K562 (cell line): ENCODE measurements around the gene TMEM168. TPM values are rescaled to one million over a fixed set of nuclear protein-coding genes. Genes with fewer than 3 reads are reported as not detected.

Source experiments
- ATF3 ChIP-seq, 2 experiments: fragments of 450-650 bp in 1 of 2; sonication (generic) in 1 of 2; formaldehyde crosslinking in 1 of 2; IDR thresholded peaks in 1 of 2; conservative IDR thresholded peaks in 1 of 2; 2 replicates each; pipeline versions ENCODE4 v1.6.1 to v1.8.1; 2016 to 2023; ENCODE audit warnings: mild to moderate bottlenecking in 2 of 2, moderate library complexity in 2 of 2, inconsistent platforms in 1 of 2, missing genetic modification reagents in 1 of 2
- BACH1 ChIP-seq: fragments of 200-800 bp; sonication (Bioruptor generic); IDR thresholded peaks from 2 replicates; pipeline ENCODE4 v1.6.1; 2016; ENCODE audit warnings: missing genetic modification characterization, missing compliant biosample characterization
- CBX1 ChIP-seq: sonication (generic); IDR thresholded peaks from 2 replicates; pipeline ENCODE4 v1.6.1; 2016; ENCODE audit warnings: antibody characterized with exemption, low read depth, mild to moderate bottlenecking
- ERF ChIP-seq: fragments of 450-650 bp; formaldehyde crosslinking; IDR thresholded peaks from 2 replicates; pipeline ENCODE4 v1.4.0; 2020; ENCODE audit warnings: mild to moderate bottlenecking, mixed read lengths
- GATAD2A ChIP-seq: fragments of 450-650 bp; IDR thresholded peaks from 2 replicates; pipeline ENCODE4 v1.6.1; 2017
- KLF1 ChIP-seq: fragments of 450-650 bp; IDR thresholded peaks from 2 replicates; pipeline ENCODE4 v1.6.1; 2016; ENCODE audit warnings: missing genetic modification characterization, missing compliant biosample characterization
- MED1 ChIP-seq: sonication (generic); formaldehyde crosslinking; IDR thresholded peaks from 2 replicates; pipeline ENCODE4 v1.8.1; 2023; ENCODE audit warnings: missing genetic modification reagents, borderline replicate concordance
- PHB2 ChIP-seq: fragments of 450-650 bp; IDR thresholded peaks from 2 replicates; pipeline ENCODE4 v1.6.1; 2017; ENCODE audit warnings: low read depth
- PHF8 ChIP-seq: fragments of 200-600 bp; sonication (generic); IDR thresholded peaks from 2 replicates; pipeline ENCODE4 v1.6.1; 2012; ENCODE audit warnings: mixed run types, mild to moderate bottlenecking, inconsistent platforms, low read length, moderate library complexity, borderline replicate concordance
- POLR2AphosphoS5 ChIP-seq: IDR thresholded peaks from 2 replicates; pipeline ENCODE4 v1.6.1; 2011; ENCODE audit warnings: mild to moderate bottlenecking, low read depth, low read length, moderate library complexity; ENCODE audit not compliant: control insufficient read depth, insufficient read depth
- RBBP5 ChIP-seq: fragments of 200-600 bp; sonication (generic); IDR thresholded peaks from 2 replicates; pipeline ENCODE4 v1.6.1; 2012; ENCODE audit warnings: borderline replicate concordance, mild to moderate bottlenecking, low read length, control low read depth, inconsistent platforms; ENCODE audit not compliant: insufficient read depth, poor library complexity, severe bottlenecking
- RREB1 ChIP-seq: fragments of 250-450 bp; sonication (Bioruptor Pico); IDR thresholded peaks from 2 replicates; pipeline ENCODE4 v1.4.0; 2020
- SNIP1 ChIP-seq: fragments of 450-650 bp; IDR thresholded peaks from 2 replicates; pipeline ENCODE4 v1.7.1; 2017; ENCODE audit warnings: low read depth, mild to moderate bottlenecking
- XRCC3 ChIP-seq: fragments of 450-650 bp; IDR thresholded peaks from 2 replicates; pipeline ENCODE4 v1.6.1; 2017; ENCODE audit warnings: mild to moderate bottlenecking, moderate library complexity
- ZC3H11A ChIP-seq: IDR thresholded peaks from 2 replicates; pipeline ENCODE4 v1.6.1; 2012; ENCODE audit warnings: low read depth, low read length, improper control_type of control experiment
- ZNF134 ChIP-seq: fragments of 250-450 bp; sonication (Bioruptor Pico); conservative IDR thresholded peaks from 2 replicates; pipeline ENCODE4 v1.4.0; 2020
- ZNF175 ChIP-seq: fragments of 200-800 bp; sonication (Bioruptor generic); IDR thresholded peaks from 2 replicates; pipeline ENCODE4 v1.6.1; 2016; ENCODE audit warnings: low read depth, mild to moderate bottlenecking, missing genetic modification characterization, missing compliant biosample characterization
- ZNF224 ChIP-seq: sonication (generic); formaldehyde crosslinking; IDR thresholded peaks from 2 replicates; pipeline ENCODE4 v1.8.0; 2022; ENCODE audit warnings: mild to moderate bottlenecking, missing genetic modification reagents
- ZNF23 ChIP-seq: fragments of 250-450 bp; sonication (Bioruptor Pico); IDR thresholded peaks from 2 replicates; pipeline ENCODE4 v1.4.0; 2020; ENCODE audit warnings: mild to moderate bottlenecking
- ZNF24 ChIP-seq: fragments of 450-650 bp; IDR thresholded peaks from 2 replicates; pipeline ENCODE4 v1.6.1; 2016
- ZNF75A ChIP-seq: fragments of 450-650 bp; formaldehyde crosslinking; IDR thresholded peaks from 2 replicates; pipeline ENCODE4 v1.4.0; 2020; ENCODE audit warnings: mild to moderate bottlenecking
- polyA plus RNA-seq, 8 experiments: library from polyadenylated mRNA; depleted of rRNA in 4 of 8; stranded (reverse) in 5 of 8; unstranded in 3 of 8; fragments of >200 nt; fragmentation: Nextera tagmentation in 2 of 8; fragmentation: Illumina TruSeq in 1 of 8; extraction: Ambion mirVana in 2 of 8; extraction: Trizol in 1 of 8; gene quantifications; 2 replicates each; pipeline versions ENCODE4 v1.2.1 to v1.2.3, GENCODE V29; 2011 to 2014; ENCODE audit warnings: inconsistent platforms in 1 of 8, missing spikeins in 1 of 8
- total RNA-seq, 7 experiments: library from RNA; depleted of rRNA in 6 of 7; stranded (reverse); fragments of >200 nt in 6 of 7; fragmentation: Illumina TruSeq in 2 of 7; extraction: Trizol in 2 of 7; gene quantifications; 2 replicates each; pipeline versions ENCODE4 v1.2.1 to v1.2.3, GENCODE V29; 2011 to 2021; ENCODE audit warnings: low replicate concordance in 1 of 7
- TF ChIP-seq, protein P1 (sequence below): sonication (generic); formaldehyde crosslinking; IDR thresholded peaks from 2 replicates; pipeline ENCODE4 v1.8.0; 2022; ENCODE audit warnings: mild to moderate bottlenecking, missing genetic modification reagents

Gene TMEM168
- total and polyA plus RNA-seq, 9 of the 15 experiments (the other 6 are each of a cell fraction or from before 2014, with no cell fraction given): 19.7 to 50.7 (median 25.4) TPM

DNA sequence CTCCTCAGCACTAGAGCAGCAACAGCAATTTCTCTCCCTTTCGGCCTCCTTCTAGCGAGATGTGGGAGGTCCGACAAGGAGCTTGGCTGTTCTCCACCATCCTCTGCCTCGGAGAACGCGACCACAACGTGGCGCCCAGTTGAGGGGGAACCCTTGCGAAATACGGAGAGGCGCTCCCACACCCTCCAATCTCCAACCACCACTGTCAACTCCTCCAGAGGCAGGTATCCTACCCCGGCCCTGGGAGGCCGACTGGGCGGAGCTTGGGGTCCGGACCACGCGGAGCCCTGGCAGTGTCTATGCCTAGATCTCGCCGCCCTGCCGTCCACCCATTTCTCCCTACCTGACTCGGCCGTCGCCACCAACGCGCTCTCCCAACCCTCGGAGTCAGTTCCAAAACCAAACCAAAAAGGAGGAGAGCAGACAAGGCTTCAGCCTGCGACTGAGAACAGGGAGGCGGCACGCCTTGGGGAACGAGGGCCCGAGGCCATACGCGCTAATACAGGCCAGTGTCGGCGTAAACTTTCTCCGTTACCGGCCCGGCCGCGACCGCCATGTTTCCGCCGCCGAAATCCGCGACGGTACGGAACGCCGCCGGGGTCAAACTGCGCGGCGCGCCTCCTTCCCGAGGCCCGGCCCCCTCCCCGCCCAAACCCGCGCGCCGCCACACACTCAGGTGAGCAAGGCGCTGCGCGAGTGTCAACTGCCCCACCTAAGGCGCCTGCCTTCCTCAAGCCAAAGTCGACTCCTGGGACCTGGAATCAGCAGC, at the start of gene TMEM168 (continued):
- TF ChIP-seq ERF (peak; percentile 49; the same call in 1 of the 2 replicates), ZNF175 (no peak), ZC3H11A (no peak), CBX1 (no peak; the same call in 1 of the 2 replicates), PHB2 (no peak), KLF1 (tag) (peak; percentile 89), ZNF134 (CRISPR knock-in tag) (no peak; the same call in 1 of the 2 replicates), BACH1 (no peak), ZNF24 (0 out of 2 replicates have a peak, but pooled peaks have one; percentile 23), POLR2AphosphoS5 (peak; percentile 54; the same call in 1 of the 2 replicates), MED1 (CRISPR knock-in tag) (no peak), ATF3 (IDR thresholded peaks at IDR 0.05) (peak; percentile 33), ATF3 (CRISPR knock-in tag; conservative IDR thresholded peaks at IDR 0.05) (peak; percentile 88), PHF8 (peak; percentile 100), ZNF75A (CRISPR knock-in tag) (no peak), RREB1 (CRISPR knock-in tag) (no peak), ZNF224 (CRISPR knock-in tag) (peak; percentile 89), SNIP1 (no peak), ZNF23 (no peak), XRCC3 (no peak), GATAD2A (0 out of 2 replicates have a peak, but pooled peaks have one; percentile 8), RBBP5 (peak; percentile 99)
- TF ChIP-seq, protein P1, sequence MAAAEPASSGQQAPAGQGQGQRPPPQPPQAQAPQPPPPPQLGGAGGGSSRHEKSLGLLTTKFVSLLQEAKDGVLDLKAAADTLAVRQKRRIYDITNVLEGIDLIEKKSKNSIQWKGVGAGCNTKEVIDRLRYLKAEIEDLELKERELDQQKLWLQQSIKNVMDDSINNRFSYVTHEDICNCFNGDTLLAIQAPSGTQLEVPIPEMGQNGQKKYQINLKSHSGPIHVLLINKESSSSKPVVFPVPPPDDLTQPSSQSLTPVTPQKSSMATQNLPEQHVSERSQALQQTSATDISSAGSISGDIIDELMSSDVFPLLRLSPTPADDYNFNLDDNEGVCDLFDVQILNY (CRISPR knock-in tag): peak; percentile 81; the same call in 1 of the 2 replicates
